ENCODE results near the gene OR10AD1. TPM values are rescaled to one million over a fixed set of nuclear protein-coding genes. Genes with fewer than 3 reads are reported as not detected.
"Not testable (repeated sequence)": the region's sequence is repeated elsewhere in the genome, so short reads cannot be mapped to it uniquely, and the experiment has no call there.

OR10AD1 gene
- total RNA-seq, 4 donors from 2014 or later = not detected

GRCh38 chr12:48163150-48163747 lies 39.8 kb downstream of the OR10AD1 start:
- DNase-seq (ENCODE audit: low spot score) = no peak
- peak; percentile 63 for ATAC-seq (ENCODE audit: low FRiP score)
- TF ChIP-seq, protein P1, sequence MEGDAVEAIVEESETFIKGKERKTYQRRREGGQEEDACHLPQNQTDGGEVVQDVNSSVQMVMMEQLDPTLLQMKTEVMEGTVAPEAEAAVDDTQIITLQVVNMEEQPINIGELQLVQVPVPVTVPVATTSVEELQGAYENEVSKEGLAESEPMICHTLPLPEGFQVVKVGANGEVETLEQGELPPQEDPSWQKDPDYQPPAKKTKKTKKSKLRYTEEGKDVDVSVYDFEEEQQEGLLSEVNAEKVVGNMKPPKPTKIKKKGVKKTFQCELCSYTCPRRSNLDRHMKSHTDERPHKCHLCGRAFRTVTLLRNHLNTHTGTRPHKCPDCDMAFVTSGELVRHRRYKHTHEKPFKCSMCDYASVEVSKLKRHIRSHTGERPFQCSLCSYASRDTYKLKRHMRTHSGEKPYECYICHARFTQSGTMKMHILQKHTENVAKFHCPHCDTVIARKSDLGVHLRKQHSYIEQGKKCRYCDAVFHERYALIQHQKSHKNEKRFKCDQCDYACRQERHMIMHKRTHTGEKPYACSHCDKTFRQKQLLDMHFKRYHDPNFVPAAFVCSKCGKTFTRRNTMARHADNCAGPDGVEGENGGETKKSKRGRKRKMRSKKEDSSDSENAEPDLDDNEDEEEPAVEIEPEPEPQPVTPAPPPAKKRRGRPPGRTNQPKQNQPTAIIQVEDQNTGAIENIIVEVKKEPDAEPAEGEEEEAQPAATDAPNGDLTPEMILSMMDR (IDR thresholded peaks at IDR 0.05) = no peak

DNA sequence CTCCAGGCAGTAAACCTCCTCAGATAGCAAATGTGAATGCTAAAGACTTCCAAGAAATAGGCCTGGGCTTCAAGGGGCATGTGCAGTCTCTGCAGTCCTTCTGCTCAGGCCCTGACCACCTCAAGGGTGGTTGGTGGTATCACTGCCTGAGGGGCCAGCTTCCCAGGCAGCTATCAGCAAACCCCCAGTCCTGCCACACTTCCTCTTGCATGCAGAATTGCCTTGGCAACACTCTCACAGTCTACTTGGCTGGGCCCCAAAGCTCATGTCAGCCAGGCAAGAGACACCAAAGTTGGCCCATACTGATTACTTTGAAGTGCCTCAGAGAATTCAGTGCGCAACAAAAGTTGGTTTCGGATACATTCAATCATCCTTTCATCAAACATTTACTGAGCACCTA lies 42.3 kb downstream of the OR10AD1 start:
- DNase-seq (ENCODE audit: low spot score) (no peak), ATAC-seq (ENCODE audit: low FRiP score) (no peak)
- TF ChIP-seq, protein P1 (IDR thresholded peaks at IDR 0.05) = no peak

DNA sequence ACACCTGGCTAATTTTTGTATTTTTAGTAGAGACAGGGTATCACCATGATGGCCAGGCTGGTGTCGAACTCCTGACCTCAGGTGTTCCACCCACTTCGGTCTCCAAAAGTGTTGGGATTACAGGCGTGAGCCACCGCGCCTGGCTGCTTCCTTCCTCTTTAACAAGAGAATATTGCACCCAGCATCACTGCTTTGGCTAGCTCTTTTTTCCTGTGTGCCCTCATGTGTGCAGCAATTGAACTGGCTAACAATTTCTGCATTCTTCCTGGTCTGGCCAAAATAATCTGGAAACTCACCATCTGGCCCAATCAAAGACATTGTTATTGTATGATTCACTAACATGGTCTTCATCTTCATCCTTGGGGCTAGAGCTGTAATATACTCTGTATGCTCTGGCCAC lies 43.0 kb downstream of the OR10AD1 start:
- ATAC-seq (ENCODE audit: low FRiP score) = no peak
- TF ChIP-seq, protein P1 (IDR thresholded peaks at IDR 0.05) = no peak
- no peak for DNase-seq (ENCODE audit: low spot score)

DNA sequence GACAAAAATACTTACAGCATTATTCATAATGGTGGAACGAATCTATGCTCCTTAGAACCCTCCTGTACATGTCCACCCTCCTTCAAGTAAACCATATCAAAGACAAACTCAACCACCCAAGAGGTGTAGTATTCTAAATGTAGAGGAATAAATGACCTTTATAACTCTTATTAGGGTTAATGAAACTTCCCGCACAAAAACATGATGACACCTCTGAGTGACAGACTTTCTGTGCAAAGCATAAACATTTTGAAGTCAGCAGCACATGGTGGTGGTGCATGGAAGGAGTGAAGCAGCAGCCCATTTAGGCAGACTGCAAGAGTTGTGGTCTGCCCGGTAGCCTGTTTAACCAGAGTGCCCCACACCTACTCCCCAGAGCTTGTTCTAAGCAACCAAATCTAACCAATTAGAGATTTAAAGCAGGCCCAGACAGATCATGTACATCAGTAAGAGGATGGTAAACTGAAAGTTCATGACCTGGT lies 45.2 kb downstream of the OR10AD1 start:
- TF ChIP-seq, protein P1 (IDR thresholded peaks at IDR 0.05) = no peak
- DNase-seq (ENCODE audit: low spot score) (no peak), ATAC-seq (ENCODE audit: low FRiP score) (no peak)

DNA sequence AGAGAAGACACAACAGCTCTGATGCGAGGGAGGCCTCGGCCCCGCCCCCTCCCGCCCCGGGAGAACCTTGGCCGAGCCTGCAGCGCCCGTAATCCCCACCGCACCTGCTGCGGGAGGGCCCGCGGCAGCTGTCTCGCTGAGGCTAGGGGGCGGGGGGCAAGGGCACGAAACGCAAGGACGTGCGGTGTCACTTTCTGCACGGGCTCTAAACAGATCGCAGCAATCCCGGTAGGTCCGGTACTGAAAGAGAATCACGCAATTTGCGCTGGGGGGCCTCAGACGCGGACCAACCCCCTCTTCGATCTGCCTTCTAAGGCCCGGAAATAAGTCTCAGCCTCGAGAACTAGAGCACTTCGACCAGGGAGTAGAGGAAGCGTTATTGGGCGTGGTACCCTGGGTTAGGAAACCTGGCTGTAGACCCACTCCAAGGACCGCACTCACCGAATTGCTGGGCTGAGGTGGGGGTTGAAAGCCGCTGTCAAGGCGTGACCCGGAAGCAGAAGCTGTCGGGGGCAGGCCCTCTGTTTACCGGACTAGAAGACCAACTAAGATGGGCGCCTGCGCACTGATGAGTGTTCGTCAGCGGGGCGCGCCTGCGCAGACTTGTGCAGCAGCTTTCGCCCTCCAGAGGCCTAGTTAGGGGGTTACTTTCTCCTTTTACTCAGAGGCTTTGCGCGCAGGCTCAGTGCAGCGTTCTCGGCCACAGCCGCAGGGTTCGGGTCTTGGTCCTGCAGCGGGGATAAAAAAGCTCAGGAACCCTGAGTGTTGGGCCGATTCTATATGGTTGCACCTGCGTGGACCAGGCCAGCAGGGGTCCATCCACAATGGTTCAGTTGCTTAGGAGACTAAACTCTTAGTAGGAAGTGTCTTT lies 45.8 kb downstream of the OR10AD1 start, which contains the start of gene ASB8:
TSS of gene ASB8 (minus strand) at position 498 of the 871 bp plus-strand sequence. CDS start 4,019 bp downstream, outside the sequence.
- TF ChIP-seq, protein P1 (IDR thresholded peaks at IDR 0.05) = no peak
- DNase-seq (ENCODE audit: low spot score) (peak; percentile 98), ATAC-seq (ENCODE audit: low FRiP score) (peak; percentile 98)

GRCh38 chr12:48156652-48157017 lies 46.5 kb downstream of the OR10AD1 start:
- TF ChIP-seq, protein P1 (IDR thresholded peaks at IDR 0.05) = no peak
- no peak for ATAC-seq (ENCODE audit: low FRiP score)
- DNase-seq (ENCODE audit: low spot score) = no peak

DNA sequence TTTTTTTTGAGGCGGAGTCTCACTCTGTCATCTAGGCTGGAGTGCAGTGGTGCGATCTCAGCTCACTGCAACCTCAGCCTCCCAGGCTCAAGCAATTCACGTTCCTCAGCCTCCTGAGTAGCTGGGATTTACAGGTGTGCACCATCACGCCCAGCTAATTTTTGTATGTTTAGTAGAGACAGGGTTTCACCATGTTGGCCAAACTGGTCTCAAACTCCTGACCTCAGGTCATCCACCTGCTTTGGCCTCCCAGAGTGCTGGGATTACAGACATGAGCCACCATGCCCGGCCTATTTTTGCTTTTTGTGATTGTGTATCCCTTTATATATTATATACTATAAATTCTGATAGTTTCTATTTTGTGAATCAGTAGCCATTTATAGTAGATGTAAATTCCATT lies 47.3 kb downstream of the OR10AD1 start:
- DNase-seq (ENCODE audit: low spot score); ATAC-seq (ENCODE audit: low FRiP score): not testable (repeated sequence)

Other genes starting within 250 kb of the OR10AD1 start
- gene TMEM106C, start 239.7 kb downstream of the OR10AD1 start, total RNA-seq = 10 to 100 TPM; 27.3 to 87.5 (median 62.1) TPM
- gene COL2A1, start 198.8 kb downstream of the OR10AD1 start, total RNA-seq = under 1 TPM in 2 of 4 donors, not detected in 2; 0.12 to 0.56 TPM
- 10 to 100 TPM; 13.6 to 23.0 (median 18.2) TPM for gene SENP1, start 97.2 kb downstream of the OR10AD1 start, total RNA-seq
- 10 to 100 TPM; 24.1 to 47.7 (median 31.3) TPM for gene PFKM, start 83.9 kb downstream of the OR10AD1 start, total RNA-seq
- gene ASB8, start 45.8 kb downstream of the OR10AD1 start, total RNA-seq = 10 to 100 TPM; 13.7 to 32.0 (median 22.3) TPM
- under 1 TPM; 0.24 to 0.63 (median 0.42) TPM for gene CCDC184, start 19.6 kb downstream of the OR10AD1 start, total RNA-seq
- gene ZNF641, start 147.6 kb upstream of the OR10AD1 start, total RNA-seq = 10 to 100 TPM; 17.5 to 35.5 (median 20.5) TPM